IMR-90 (cell line): ENCODE data around the gene NDOR1. TPM values are rescaled to one million over a fixed set of nuclear protein-coding genes. Genes with fewer than 3 reads are reported as not detected.

ENCODE experiments used
- ATAC-seq: fragments of 200-7000 bp; cut with Tn5 transposase; 2 replicates; pipeline ENCODE4 v1.9.1; 2020; ENCODE audit warnings: low read depth, mild to moderate bottlenecking, moderate library complexity
- BruUV-seq: library from RNA; stranded (reverse); fragments of 400-500 nt; replicated peaks from 2 replicates; lab custom pipeline; 2021; lab: Mats Ljungman, UMichigan
- CTCF ChIA-PET: fragments of 300-600 bp; formaldehyde crosslinking; extraction: SDS; loops from one replicate; lab custom pipeline; 2021; ENCODE audit warnings: antibody characterized with exemption; lab: Yijun Ruan, JAX
- POLR2A ChIA-PET: fragments of 300-600 bp; sonication (Branson Sonifier 250); formaldehyde crosslinking; loops from one replicate; lab custom pipeline; 2022; ENCODE audit warnings: antibody characterized with exemption; ENCODE audit not compliant: unreplicated experiment; lab: Charles Lee
- DNase-seq: peaks from one replicate; pipeline ENCODE4 v3.0.0; 2013
- H2AFZ ChIP-seq: replicated peaks from 2 replicates; pipeline ENCODE3; 2013; ENCODE audit warnings: low read length, mild to moderate bottlenecking; ENCODE audit not compliant: poor library complexity
- H2AK5ac ChIP-seq: 2 replicates; pipeline ENCODE4 v1.6.1; 2013; ENCODE audit warnings: low read depth, low read length, inconsistent platforms
- H2AK9ac ChIP-seq: replicated peaks from 2 replicates; pipeline ENCODE3; 2013; ENCODE audit warnings: mild to moderate bottlenecking, low read depth, low read length, moderate library complexity; ENCODE audit not compliant: poor library complexity
- H2BK120ac ChIP-seq: 2 replicates; pipeline ENCODE4 v1.6.1; 2013; ENCODE audit warnings: low read depth, low read length, inconsistent platforms
- H2BK15ac ChIP-seq: 3 replicates; pipeline ENCODE4 v1.6.1; 2013; ENCODE audit warnings: low read depth, low read length, inconsistent platforms
- H2BK20ac ChIP-seq: 2 replicates; pipeline ENCODE4 v1.6.1; 2013; ENCODE audit warnings: low read depth, mild to moderate bottlenecking, inconsistent platforms, low read length, moderate library complexity
- H2BK5ac ChIP-seq: 2 replicates; pipeline ENCODE4 v1.6.1; 2013; ENCODE audit warnings: mild to moderate bottlenecking, low read depth, low read length, inconsistent platforms; ENCODE audit not compliant: poor library complexity, severe bottlenecking
- H3K14ac ChIP-seq: replicated peaks from 2 replicates; pipeline ENCODE4 v1.6.1; 2013; ENCODE audit warnings: low read depth, low read length, inconsistent platforms
- H3K18ac ChIP-seq: 2 replicates; pipeline ENCODE4 v1.6.1; 2013; ENCODE audit warnings: low read depth, low read length, control low read depth
- H3K23ac ChIP-seq: 2 replicates; pipeline ENCODE4 v1.6.1; 2013; ENCODE audit warnings: low read depth, low read length, inconsistent platforms
- H3K27ac ChIP-seq: 2 replicates; pipeline ENCODE4 v1.5.1; 2013; ENCODE audit warnings: mild to moderate bottlenecking, control low read depth, low read length; ENCODE audit not compliant: insufficient read depth
- H3K27me3 ChIP-seq: 2 replicates; pipeline ENCODE4 v1.6.1; 2013; ENCODE audit warnings: low read length; ENCODE audit not compliant: control insufficient read depth, insufficient read depth
- H3K36me3 ChIP-seq: 2 replicates; pipeline ENCODE4 v1.6.1; 2013; ENCODE audit warnings: low read length, mixed read lengths; ENCODE audit not compliant: control insufficient read depth, insufficient read depth
- H3K4ac ChIP-seq: 2 replicates; pipeline ENCODE4 v1.6.1; 2013; ENCODE audit warnings: low read depth, low read length, inconsistent platforms
- H3K4me1 ChIP-seq: 2 replicates; pipeline ENCODE4 v1.6.1; 2013; ENCODE audit warnings: low read length, mixed read lengths; ENCODE audit not compliant: control insufficient read depth, insufficient read depth
- H3K4me2 ChIP-seq: 2 replicates; pipeline ENCODE4 v1.6.1; 2013; ENCODE audit warnings: low read depth, mild to moderate bottlenecking, control low read depth, low read length, moderate library complexity
- H3K4me3 ChIP-seq: 2 replicates; pipeline ENCODE4 v1.5.1; 2013; ENCODE audit warnings: low read depth, mild to moderate bottlenecking, control low read depth, low read length, moderate library complexity; ENCODE audit not compliant: insufficient read depth
- H3K56ac ChIP-seq: 2 replicates; pipeline ENCODE4 v1.6.1; 2013; ENCODE audit warnings: low read length, inconsistent platforms; ENCODE audit not compliant: insufficient read depth; ENCODE audit errors: extremely low read depth
- H3K79me1 ChIP-seq, 2 experiments: 2 replicates each; pipeline ENCODE4 v1.6.1; 2013; ENCODE audit warnings: low read length in 2 of 2, inconsistent platforms in 1 of 2, low read depth in 1 of 2
- H3K9ac ChIP-seq: 2 replicates; pipeline ENCODE4 v1.6.1; 2013; ENCODE audit warnings: low read depth, low read length, control low read depth
- H3K9me1 ChIP-seq: 2 replicates; pipeline ENCODE4 v1.6.1; 2013; ENCODE audit warnings: low read length, inconsistent platforms; ENCODE audit not compliant: insufficient read depth
- H3K9me3 ChIP-seq: 2 replicates; pipeline ENCODE4 v1.6.1; 2013; ENCODE audit warnings: low read length; ENCODE audit not compliant: control insufficient read depth, insufficient read depth
- H4K20me1 ChIP-seq: 2 replicates; pipeline ENCODE4 v1.6.1; 2013; ENCODE audit warnings: low read length, inconsistent platforms; ENCODE audit not compliant: insufficient read depth
- H4K5ac ChIP-seq: 2 replicates; pipeline ENCODE4 v1.6.1; 2013; ENCODE audit warnings: mild to moderate bottlenecking, low read depth, low read length, control low read depth
- H4K8ac ChIP-seq, 2 experiments: 2 replicates each; pipeline ENCODE4 v1.6.1; 2013; ENCODE audit warnings: low read depth in 2 of 2, low read length in 2 of 2, control low read depth in 1 of 2, inconsistent platforms in 1 of 2
- H4K91ac ChIP-seq: 2 replicates; pipeline ENCODE4 v1.6.1; 2013; ENCODE audit warnings: low read depth, low read length, inconsistent platforms; ENCODE audit not compliant: insufficient read depth
- BHLHE40 ChIP-seq: fragments of 150-350 bp; IDR thresholded peaks from 2 replicates; pipeline ENCODE4 v1.6.1; 2016; ENCODE audit warnings: mild to moderate bottlenecking, low read depth, low read length
- CEBPB ChIP-seq: IDR thresholded peaks from 2 replicates; pipeline ENCODE4 v1.6.1; 2012; ENCODE audit warnings: low read depth, low read length, improper control_type of control experiment
- CHD1 ChIP-seq: IDR thresholded peaks from 2 replicates; pipeline ENCODE4 v1.6.1; 2012; ENCODE audit warnings: low read depth, low read length, improper control_type of control experiment
- ELK1 ChIP-seq: fragments of 150-350 bp; IDR thresholded peaks from 2 replicates; pipeline ENCODE4 v1.6.1; 2016; ENCODE audit warnings: low read depth, mild to moderate bottlenecking, low read length, moderate library complexity, borderline replicate concordance
- MAFK ChIP-seq: IDR thresholded peaks from 2 replicates; pipeline ENCODE4 v1.6.1; 2012; ENCODE audit warnings: low read depth, low read length, improper control_type of control experiment
- MAZ ChIP-seq: IDR thresholded peaks from 2 replicates; pipeline ENCODE4 v1.6.1; 2012; ENCODE audit warnings: low read depth, mild to moderate bottlenecking, low read length, improper control_type of control experiment, moderate library complexity, borderline replicate concordance
- MXI1 ChIP-seq: IDR thresholded peaks from 2 replicates; pipeline ENCODE4 v1.6.1; 2012; ENCODE audit warnings: low read depth, mild to moderate bottlenecking, low read length, moderate library complexity, borderline replicate concordance
- NFE2L2 ChIP-seq: fragments of 150-350 bp; IDR thresholded peaks from 2 replicates; pipeline ENCODE4 v1.6.1; 2016; ENCODE audit warnings: low read depth, mild to moderate bottlenecking, low read length
- POLR2A ChIP-seq: IDR thresholded peaks from 2 replicates; pipeline ENCODE4 v1.6.1; 2012; ENCODE audit warnings: mild to moderate bottlenecking, low read depth, low read length
- RAD21 ChIP-seq: IDR thresholded peaks from 2 replicates; pipeline ENCODE4 v1.6.1; 2012; ENCODE audit warnings: low read length, improper control_type of control experiment
- RCOR1 ChIP-seq: IDR thresholded peaks from 2 replicates; pipeline ENCODE4 v1.6.1; 2012; ENCODE audit warnings: mild to moderate bottlenecking, low read length, improper control_type of control experiment; ENCODE audit not compliant: insufficient replicate concordance
- RFX5 ChIP-seq: IDR thresholded peaks from 2 replicates; pipeline ENCODE4 v1.8.0; 2012; ENCODE audit warnings: low read depth, mild to moderate bottlenecking, low read length, moderate library complexity
- SMC3 ChIP-seq: fragments of 150-350 bp; IDR thresholded peaks from 2 replicates; pipeline ENCODE4 v1.6.1; 2016; ENCODE audit warnings: low read depth, mild to moderate bottlenecking, antibody characterized with exemption, low read length, moderate library complexity
- USF2 ChIP-seq: fragments of 150-350 bp; IDR thresholded peaks from 2 replicates; pipeline ENCODE4 v1.6.1; 2017; ENCODE audit warnings: mild to moderate bottlenecking, antibody characterized with exemption, low read length, low read depth
- WGBS, 2 experiments: methylation state at CpG; one replicate each; pipeline versions ENCODE4 v1.1.5 to v1.1.7; 2013; ENCODE audit warnings: missing lambda C conversion rate in 2 of 2; ENCODE audit not compliant: insufficient read length in 1 of 2; ENCODE audit errors: extremely low coverage in 2 of 2; 5-methylcytosine and 5-hydroxymethylcytosine counted together
- dilution Hi-C: fragments of 300-500 bp; cut with HindIII; formaldehyde crosslinking; loops from one replicate; pipeline ENCODE4 v1.14.3; 2018; ENCODE audit warnings: low sequenced_read_pairs; ENCODE audit not compliant: unreplicated experiment
- in situ Hi-C: fragments of 300-500 bp; cut with MboI; formaldehyde crosslinking; loops from 3 replicates; pipeline ENCODE4 v1.14.3; 2019; ENCODE audit warnings: low sequenced_read_pairs, inconsistent platforms, mixed read lengths
- intact Hi-C: fragments of 100-400 bp; cut with micrococcal nuclease; formaldehyde crosslinking; loops from 2 replicates; pipeline ENCODE4 v1.10.0; 2022
- polyA plus RNA-seq, 3 experiments: library from polyadenylated mRNA; depleted of rRNA; stranded (reverse); fragments of >200 nt; gene quantifications; 2 replicates each; pipeline ENCODE4 v1.2.3, GENCODE V29; 2012; ENCODE audit warnings: low replicate concordance in 1 of 3
- total RNA-seq: library from RNA; depleted of rRNA; stranded (reverse); fragments of >200 nt; gene quantifications from 2 replicates; pipeline ENCODE4 v1.2.3, GENCODE V29; 2012

The NDOR1 gene
- total and polyA plus RNA-seq, 2 of the 4 experiments (the other 2 are of a cell fraction): 0.90 to 10.6 TPM

- Histone ChIP-seq H4K91ac (no peak overlapping the region), H3K14ac (no peak overlapping the region), H3K9me1 (0 out of 2 replicates have a peak, but pooled peaks cover 2% of the 10 kb centered on the region), H2BK5ac (no peak overlapping the region), H3K27me3 (no peaks in the 10 kb centered on the region), H3K9ac (peak overlapping the region; percentile 89; the same call in 1 of the 2 replicates), H3K4me3 (no peak overlapping the region), H2AFZ (no peak overlapping the region), H4K8ac (no peak overlapping the region), H3K18ac (no peak overlapping the region), H2BK15ac (no peak overlapping the region), H3K79me1 (peaks cover 42 to 56% of the 10 kb centered on the region in 2 experiments), H3K56ac (no peak overlapping the region), H2AK5ac (no peak overlapping the region; the same call in 1 of the 2 replicates), H3K23ac (no peak overlapping the region), H3K36me3 (peaks cover 9% of the 10 kb centered on the region), H2BK120ac (no peak overlapping the region), H2AK9ac (no peak overlapping the region), H2BK20ac (no peak overlapping the region), H3K4me2 (peak overlapping the region; percentile 99), H3K4me1 (peaks cover 9% of the 10 kb centered on the region), H3K4ac (no peak overlapping the region; the same call in 1 of the 2 replicates), H4K20me1 (peaks cover 9% of the 10 kb centered on the region), H4K5ac (no peak overlapping the region), H3K27ac (no peak overlapping the region), H3K9me3 (no peaks in the 10 kb centered on the region)
- dilution Hi-C loops (no loop called here), in situ Hi-C loops (no loop called here), intact Hi-C loops (no loop called here)
- no TSS peak for BruUV-seq
- WGBS, 2 experiments: 98% methylated on average over 4 of the region's 7 CpGs; no CpG with 5 or more reads in 1 of the 2 experiments
- DNase-seq (no peak), ATAC-seq (no peak)
- CTCF ChIA-PET: no interaction called here
- TF ChIP-seq RAD21: no peak
- TF ChIP-seq ELK1: no peak
- TF ChIP-seq BHLHE40: no peak
- TF ChIP-seq RFX5: no peak
- no peak for TF ChIP-seq MXI1
- TF ChIP-seq RCOR1: no peak
- no peak for TF ChIP-seq SMC3
- TF ChIP-seq CHD1: no peak
- no peak for TF ChIP-seq NFE2L2
- no peak for TF ChIP-seq USF2
- TF ChIP-seq POLR2A: no peak
- no peak for TF ChIP-seq CEBPB
- TF ChIP-seq MAZ: no peak
- TF ChIP-seq MAFK: no peak
- POLR2A ChIA-PET: no interaction called here
These were observed 1.1 kb downstream of the NDOR1 start for GRCh38 chr9:137206602-137207001.
